K562 (cell line): ENCODE results near the gene PPP4R4. TPM values are rescaled to one million over a fixed set of nuclear protein-coding genes. Genes with fewer than 3 reads are reported as not detected.

Experiments used
- ATAC-seq: fragments of 200-7000 bp; cut with Tn5 transposase; 3 replicates; pipeline ENCODE4 v1.9.1; 2020; ENCODE audit warnings: moderate library complexity
- BruUV-seq: library from RNA; stranded (reverse); fragments of 400-500 nt; replicated peaks from 2 replicates; lab custom pipeline; 2021; lab: Mats Ljungman, UMichigan
- CTCF ChIA-PET: fragments of 300-600 bp; formaldehyde crosslinking; extraction: SDS; loops from one replicate; lab custom pipeline; 2021; ENCODE audit warnings: low intra/inter-chr PET ratio; lab: Yijun Ruan, JAX
- POLR2A ChIA-PET: fragments of 300-600, 350-650 bp; sonication (Branson Sonifier 250); formaldehyde crosslinking; extraction: SDS; loops from one replicate; lab custom pipeline; 2021; ENCODE audit warnings: antibody characterized with exemption, inconsistent platforms; lab: Yijun Ruan, JAX
- DNase-seq, 4 experiments: peaks; one replicate each; pipeline versions ENCODE4 v3.0.0 to v3.0.0-alpha.2; 2011 to 2018; ENCODE audit warnings: low spot score in 3 of 4, mixed read lengths in 3 of 4; ENCODE audit errors: extremely low read depth in 1 of 4
- FAIRE-seq: peaks from 2 replicates; lab custom pipeline; 2011; peaks lifted over from hg19 to GRCh38; lab: Jason Lieb, UNC
- H2AFZ ChIP-seq: 2 replicates; pipeline ENCODE4 v1.6.0; 2011; ENCODE audit warnings: low read depth, low read length, control low read depth, inconsistent platforms
- H3K27ac ChIP-seq: fragments of 200-600 bp; 3 replicates; pipeline ENCODE4 v1.8.0; 2011; ENCODE audit warnings: low read depth, mild to moderate bottlenecking, control low read depth, inconsistent platforms, low read length, moderate library complexity, mixed read lengths; ENCODE audit errors: extremely low read depth
- H3K27me3 ChIP-seq, 2 experiments: fragments of 300-600 bp in 1 of 2; 2 replicates in 1 of 2; 3 replicates in 1 of 2; pipeline versions ENCODE4 v1.6.0 to v1.8.0; 2011; ENCODE audit warnings: inconsistent platforms in 2 of 2, low read length in 2 of 2, mild to moderate bottlenecking in 1 of 2, mixed read lengths in 1 of 2, moderate library complexity in 1 of 2; ENCODE audit not compliant: control insufficient read depth in 2 of 2, insufficient read depth in 2 of 2
- H3K36me3 ChIP-seq: fragments of 300-600 bp; 3 replicates; pipeline ENCODE4 v1.8.0; 2011; ENCODE audit warnings: mild to moderate bottlenecking, low read length, inconsistent platforms; ENCODE audit not compliant: control insufficient read depth, insufficient read depth
- H3K4me1 ChIP-seq, 2 experiments: fragments of 200-600 bp in 1 of 2; replicated peaks in 1 of 2; 2 replicates in 1 of 2; 3 replicates in 1 of 2; pipeline versions ENCODE4 v1.5.1 to v1.8.0; 2011; ENCODE audit warnings: inconsistent platforms in 2 of 2, low read length in 2 of 2, mild to moderate bottlenecking in 1 of 2, mixed read lengths in 1 of 2, moderate library complexity in 1 of 2; ENCODE audit not compliant: control insufficient read depth in 2 of 2, insufficient read depth in 2 of 2
- H3K4me2 ChIP-seq: 2 replicates; pipeline ENCODE4 v1.6.1; 2011; ENCODE audit warnings: low read length, control low read depth, inconsistent platforms, mixed read lengths; ENCODE audit not compliant: insufficient read depth
- H3K4me3 ChIP-seq: fragments of 200-600 bp; sonication (generic), shearing (Covaris generic); 2 replicates; pipeline ENCODE4 v1.5.1; 2016; ENCODE audit warnings: control low read depth, inconsistent platforms
- H3K79me2 ChIP-seq: fragments of 200-600 bp; 3 replicates; pipeline ENCODE4 v1.8.0; 2011; ENCODE audit warnings: low read length, inconsistent platforms; ENCODE audit not compliant: control insufficient read depth, insufficient read depth
- H3K9ac ChIP-seq, 2 experiments: 2 replicates each; pipeline versions ENCODE4 v1.6.0 to v1.6.1; 2011; ENCODE audit warnings: low read depth in 2 of 2, low read length in 2 of 2, control low read depth in 1 of 2, inconsistent platforms in 1 of 2, mild to moderate bottlenecking in 1 of 2, mixed read lengths in 1 of 2; ENCODE audit not compliant: insufficient read depth in 1 of 2
- H3K9me1 ChIP-seq: one replicate; pipeline ENCODE4 v1.6.0; 2011; ENCODE audit warnings: inconsistent platforms, mild to moderate bottlenecking, low read length, moderate library complexity; ENCODE audit not compliant: control insufficient read depth, insufficient read depth
- H3K9me3 ChIP-seq: replicated peaks from 2 replicates; pipeline ENCODE4 v1.5.1; 2011; ENCODE audit warnings: low read depth, low read length, inconsistent platforms; ENCODE audit not compliant: control insufficient read depth, insufficient read depth
- H4K20me1 ChIP-seq: replicated peaks from 2 replicates; pipeline ENCODE4 v1.6.1; 2011; ENCODE audit warnings: low read length, inconsistent platforms, mixed read lengths; ENCODE audit not compliant: control insufficient read depth, insufficient read depth
- BCOR ChIP-seq: fragments of 450-650 bp; IDR thresholded peaks from 2 replicates; pipeline ENCODE4 v1.6.1; 2016
- ELF1 ChIP-seq: fragments of 200-800 bp; sonication (Bioruptor generic); IDR thresholded peaks from 2 replicates; pipeline ENCODE4 v1.6.1; 2016; ENCODE audit warnings: missing genetic modification characterization, missing compliant biosample characterization
- ETS2 ChIP-seq: IDR thresholded peaks from 2 replicates; pipeline ENCODE4 v1.6.1; 2016; ENCODE audit warnings: borderline replicate concordance, missing genetic modification characterization, mild to moderate bottlenecking, moderate library complexity, missing compliant biosample characterization; ENCODE audit not compliant: poor library complexity, severe bottlenecking
- GTF2A2 ChIP-seq: IDR thresholded peaks from 2 replicates; pipeline ENCODE4 v1.6.1; 2016; ENCODE audit warnings: mild to moderate bottlenecking, missing genetic modification characterization, missing compliant biosample characterization
- ILF3 ChIP-seq: fragments of 450-650 bp; IDR thresholded peaks from 2 replicates; pipeline ENCODE4 v1.6.1; 2018; ENCODE audit warnings: antibody characterized with exemption, mild to moderate bottlenecking, moderate library complexity, borderline replicate concordance
- JUN ChIP-seq, 2 experiments: sonication (generic) in 1 of 2; formaldehyde crosslinking in 1 of 2; IDR thresholded peaks; 2 replicates each; pipeline versions ENCODE4 v1.6.1 to v1.8.0; 2012 to 2022; ENCODE audit warnings: borderline replicate concordance in 2 of 2, mild to moderate bottlenecking in 2 of 2, improper control_type of control experiment in 1 of 2, low read depth in 1 of 2, low read length in 1 of 2, missing genetic modification reagents in 1 of 2
- KAT8 ChIP-seq: fragments of 450-650 bp; IDR thresholded peaks from 2 replicates; pipeline ENCODE4 v1.6.1; 2016; ENCODE audit warnings: low read depth, mild to moderate bottlenecking
- RHOXF2B ChIP-seq: fragments of 250-450 bp; sonication (Bioruptor Pico); conservative IDR thresholded peaks from 2 replicates; pipeline ENCODE4 v1.5.1; 2021
- RUNX1 ChIP-seq: sonication (generic); IDR thresholded peaks from 2 replicates; pipeline ENCODE4 v1.6.1; 2016; ENCODE audit warnings: antibody characterized with exemption, low read depth
- SPI1 ChIP-seq: IDR thresholded peaks from 2 replicates; pipeline ENCODE4 v1.6.1; 2011; ENCODE audit warnings: low read depth, low read length, control low read depth, borderline replicate concordance
- SRSF1 ChIP-seq: fragments of 200-400 bp; formaldehyde crosslinking; IDR thresholded peaks from 2 replicates; pipeline ENCODE4 v1.6.1; 2017; ENCODE audit warnings: mild to moderate bottlenecking, low read depth, low read length, moderate library complexity
- TEAD4 ChIP-seq, 2 experiments: sonication (generic) in 1 of 2; formaldehyde crosslinking in 1 of 2; IDR thresholded peaks; 2 replicates each; pipeline versions ENCODE4 v1.6.1 to v1.8.0; 2012 to 2022; ENCODE audit warnings: borderline replicate concordance in 1 of 2, inconsistent platforms in 1 of 2, low read length in 1 of 2, mild to moderate bottlenecking in 1 of 2, missing genetic modification reagents in 1 of 2
- ZKSCAN3 ChIP-seq: fragments of 250-450 bp; sonication (Bioruptor Pico); IDR thresholded peaks from 2 replicates; pipeline ENCODE4 v1.4.0; 2020
- ZNF263 ChIP-seq: sonication (generic); formaldehyde crosslinking; IDR thresholded peaks from 2 replicates; pipeline ENCODE4 v1.8.0; 2022; ENCODE audit warnings: mild to moderate bottlenecking, missing genetic modification reagents, borderline replicate concordance
- ZNF41 ChIP-seq: fragments of 250-450 bp; sonication (Bioruptor Pico); conservative IDR thresholded peaks from 2 replicates; pipeline ENCODE4 v1.4.0; 2020; ENCODE audit warnings: mild to moderate bottlenecking
- ZNF766 ChIP-seq: fragments of 200-800 bp; sonication (Bioruptor generic); conservative IDR thresholded peaks from 2 replicates; pipeline ENCODE4 v1.6.1; 2016; ENCODE audit warnings: missing genetic modification characterization, missing compliant biosample characterization
- WGBS: fragments of 100-300 bp; shearing (Covaris generic); methylation state at CpG from one replicate; pipeline ENCODE4 v1.1.6; 2016; ENCODE audit warnings: low coverage, mixed read lengths; ENCODE audit not compliant: insufficient coverage; ENCODE audit errors: missing lambda C conversion rate; 5-methylcytosine and 5-hydroxymethylcytosine counted together
- in situ Hi-C: fragments of 300-500 bp; cut with MboI; formaldehyde crosslinking; loops from 4 replicates; pipeline ENCODE4 v1.15.0; 2018; ENCODE audit warnings: inconsistent platforms, mixed read lengths
- intact Hi-C: fragments of 100-400 bp; cut with micrococcal nuclease; formaldehyde crosslinking; loops from 2 replicates; pipeline ENCODE4 v1.14.2; 2022
- polyA plus RNA-seq, 8 experiments: library from polyadenylated mRNA; depleted of rRNA in 4 of 8; stranded (reverse) in 5 of 8; unstranded in 3 of 8; fragments of >200 nt; fragmentation: Nextera tagmentation in 2 of 8; fragmentation: Illumina TruSeq in 1 of 8; extraction: Ambion mirVana in 2 of 8; extraction: Trizol in 1 of 8; gene quantifications; 2 replicates each; pipeline versions ENCODE4 v1.2.1 to v1.2.3, GENCODE V29; 2011 to 2014; ENCODE audit warnings: inconsistent platforms in 1 of 8, missing spikeins in 1 of 8
- total RNA-seq, 7 experiments: library from RNA; depleted of rRNA in 6 of 7; stranded (reverse); fragments of >200 nt in 6 of 7; fragmentation: Illumina TruSeq in 2 of 7; extraction: Trizol in 2 of 7; gene quantifications; 2 replicates each; pipeline versions ENCODE4 v1.2.1 to v1.2.3, GENCODE V29; 2011 to 2021; ENCODE audit warnings: low replicate concordance in 1 of 7

Gene PPP4R4
- total and polyA plus RNA-seq, 9 of the 15 experiments (the other 6 are each of a cell fraction or from before 2014, with no cell fraction given) = 0.11 to 0.26 TPM; not detected in 7

GRCh38 chr14:94305620-94306019 is 131.5 kb downstream of the PPP4R4 start:
- no peak for TF ChIP-seq JUN (IDR thresholded peaks at IDR 0.05; ENCODE audit: borderline replicate concordance, low read depth, low read length)
- no peak for TF ChIP-seq JUN (CRISPR knock-in tag; IDR thresholded peaks at IDR 0.05; ENCODE audit: borderline replicate concordance)
- TF ChIP-seq SRSF1 = no peak
- TF ChIP-seq, all 486 proteins: peak for 0
- no peaks in the 10 kb centered on the region for H3K9me3 ChIP-seq
- FAIRE-seq = no peak
- BruUV-seq = no TSS peak
- in situ Hi-C loops (no loop called here), intact Hi-C loops (no loop called here)
- H3K27ac ChIP-seq = no peak overlapping the region
- H3K36me3 ChIP-seq = no peaks in the 10 kb centered on the region
- no peak overlapping the region for H2AFZ ChIP-seq
- 0% methylated on average over 2 of the region's 2 CpGs for WGBS
- H3K27me3 ChIP-seq = no peaks in the 10 kb centered on the region; a peak in 1 of 5 replicates
- no peak for DNase-seq
- ChIA-PET CTCF (no interaction called here), POLR2A (no interaction called here)
- H4K20me1 ChIP-seq = no peaks in the 10 kb centered on the region
- no peaks in the 10 kb centered on the region for H3K4me1 ChIP-seq
- H3K4me2 ChIP-seq = no peak overlapping the region
- H3K4me3 ChIP-seq = no peak overlapping the region
- H3K79me2 ChIP-seq = no peaks in the 10 kb centered on the region
- ATAC-seq = no peak
- no peaks in the 10 kb centered on the region for H3K9me1 ChIP-seq
- H3K9ac ChIP-seq = no peak overlapping the region

GRCh38 chr14:94306047-94306978 is 132.2 kb downstream of the PPP4R4 start:
- Histone ChIP-seq H3K4me1 (no peaks in the 10 kb centered on the region), H4K20me1 (no peaks in the 10 kb centered on the region), H3K9me3 (no peaks in the 10 kb centered on the region), H3K9me1 (no peaks in the 10 kb centered on the region), H3K9ac (no peak overlapping the region), H3K4me2 (no peak overlapping the region), H3K4me3 (no peak overlapping the region), H2AFZ (no peak overlapping the region), H3K36me3 (no peaks in the 10 kb centered on the region), H3K27me3 (no peaks in the 10 kb centered on the region; a peak in 1 of 5 replicates), H3K79me2 (no peaks in the 10 kb centered on the region), H3K27ac (no peak overlapping the region)
- ChIA-PET POLR2A (no interaction called here), CTCF (no interaction called here)
- FAIRE-seq = no peak
- DNase-seq = no peak
- WGBS = 2% methylated on average over 10 of the region's 12 CpGs
- no peak for ATAC-seq
- BruUV-seq = no TSS peak
- in situ Hi-C loops (no loop called here), intact Hi-C loops (no loop called here)
- TF ChIP-seq SPI1 (no peak), KAT8 (no peak), ZNF766 (CRISPR knock-in tag) (no peak), RUNX1 (no peak), ELF1 (tag) (no peak), ZKSCAN3 (CRISPR knock-in tag) (no peak), ILF3 (no peak), ZNF41 (no peak), RHOXF2B (CRISPR knock-in tag) (no peak), BCOR (no peak), TEAD4 (IDR thresholded peaks at IDR 0.05; ENCODE audit: low read length) (no peak), TEAD4 (CRISPR knock-in tag; IDR thresholded peaks at IDR 0.05; ENCODE audit: borderline replicate concordance) (no peak), ETS2 (tag) (no peak), ZNF263 (CRISPR knock-in tag) (no peak), GTF2A2 (tag) (no peak)
